ENCODE data around the gene DGKA. TPM values are rescaled to one million over a fixed set of nuclear protein-coding genes. Genes with fewer than 3 reads are reported as not detected.

Gene DGKA
- total RNA-seq, 4 donors from 2014 or later = 16.1 to 59.5 (median 23.3) TPM

GRCh38 chr12:55926738-55927587 is 4.0 kb upstream of the DGKA start:
- TF ChIP-seq, protein P1, sequence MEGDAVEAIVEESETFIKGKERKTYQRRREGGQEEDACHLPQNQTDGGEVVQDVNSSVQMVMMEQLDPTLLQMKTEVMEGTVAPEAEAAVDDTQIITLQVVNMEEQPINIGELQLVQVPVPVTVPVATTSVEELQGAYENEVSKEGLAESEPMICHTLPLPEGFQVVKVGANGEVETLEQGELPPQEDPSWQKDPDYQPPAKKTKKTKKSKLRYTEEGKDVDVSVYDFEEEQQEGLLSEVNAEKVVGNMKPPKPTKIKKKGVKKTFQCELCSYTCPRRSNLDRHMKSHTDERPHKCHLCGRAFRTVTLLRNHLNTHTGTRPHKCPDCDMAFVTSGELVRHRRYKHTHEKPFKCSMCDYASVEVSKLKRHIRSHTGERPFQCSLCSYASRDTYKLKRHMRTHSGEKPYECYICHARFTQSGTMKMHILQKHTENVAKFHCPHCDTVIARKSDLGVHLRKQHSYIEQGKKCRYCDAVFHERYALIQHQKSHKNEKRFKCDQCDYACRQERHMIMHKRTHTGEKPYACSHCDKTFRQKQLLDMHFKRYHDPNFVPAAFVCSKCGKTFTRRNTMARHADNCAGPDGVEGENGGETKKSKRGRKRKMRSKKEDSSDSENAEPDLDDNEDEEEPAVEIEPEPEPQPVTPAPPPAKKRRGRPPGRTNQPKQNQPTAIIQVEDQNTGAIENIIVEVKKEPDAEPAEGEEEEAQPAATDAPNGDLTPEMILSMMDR (IDR thresholded peaks at IDR 0.05; ENCODE audit: low read depth) = no peak

GRCh38 chr12:55927588-55928502 is 3.1 kb upstream of the DGKA start, which contains the start of gene PYM1:
Gene PYM1, minus strand, starts transcription at chr12:55927894. Its CDS starts 133 bp downstream, at chr12:55927761.
- TF ChIP-seq, protein P1 (IDR thresholded peaks at IDR 0.05; ENCODE audit: low read depth) = no peak

DNA sequence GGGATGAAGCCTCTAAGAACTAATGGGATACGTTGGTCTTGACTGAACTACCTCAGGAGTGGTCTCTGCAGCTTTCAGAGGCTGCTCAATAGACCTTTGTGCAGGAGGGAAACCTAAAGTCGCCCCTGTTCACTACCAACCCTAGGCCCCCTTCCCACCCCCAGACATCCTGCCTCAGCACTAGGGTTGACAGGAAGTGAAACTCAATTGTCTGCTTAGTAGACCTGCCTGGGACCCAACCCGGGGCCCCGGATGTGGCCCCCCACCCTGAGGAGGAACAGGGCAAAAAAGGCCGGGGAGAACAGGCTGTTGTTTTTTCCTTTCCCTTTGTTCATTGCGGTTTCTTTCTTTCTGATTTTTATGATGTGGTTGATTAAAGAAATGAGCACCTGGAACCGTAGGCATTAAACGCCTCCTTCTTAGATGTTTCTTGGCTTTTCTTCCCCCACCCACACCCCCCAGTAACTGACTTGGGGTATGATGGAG is 1.6 kb upstream of the DGKA start:
- TF ChIP-seq, protein P1 (IDR thresholded peaks at IDR 0.05; ENCODE audit: low read depth) = no peak

DNA sequence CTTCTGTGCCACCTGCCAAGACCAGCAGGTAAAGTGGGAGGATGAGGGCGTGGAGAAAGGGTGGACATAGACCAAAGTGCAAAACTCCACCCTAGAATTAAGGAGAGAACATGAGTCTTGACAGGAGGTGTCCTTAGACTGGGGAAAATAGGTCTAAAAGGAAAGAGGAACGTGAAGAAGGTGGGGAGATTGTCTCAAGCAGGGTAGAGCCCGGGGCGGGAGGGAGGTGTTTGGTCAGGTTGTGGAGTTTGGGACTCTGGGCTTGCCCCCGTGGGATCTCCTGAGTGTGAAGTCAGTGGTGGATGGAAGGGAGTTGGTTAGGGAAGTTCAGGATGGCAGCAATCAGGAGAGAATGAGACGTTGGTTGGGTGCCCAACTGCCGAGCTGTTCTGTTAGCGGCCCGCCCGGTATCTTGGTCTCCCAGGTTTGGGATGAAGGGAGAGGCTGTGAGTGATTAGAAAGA is 386 bp downstream of the DGKA start:
- TF ChIP-seq, protein P1 (IDR thresholded peaks at IDR 0.05; ENCODE audit: low read depth) = no peak

- TF ChIP-seq, protein P1 (IDR thresholded peaks at IDR 0.05; ENCODE audit: low read depth) = no peak
These were observed 1.0 kb downstream of the DGKA start for GRCh38 chr12:55931780-55932550.

DNA sequence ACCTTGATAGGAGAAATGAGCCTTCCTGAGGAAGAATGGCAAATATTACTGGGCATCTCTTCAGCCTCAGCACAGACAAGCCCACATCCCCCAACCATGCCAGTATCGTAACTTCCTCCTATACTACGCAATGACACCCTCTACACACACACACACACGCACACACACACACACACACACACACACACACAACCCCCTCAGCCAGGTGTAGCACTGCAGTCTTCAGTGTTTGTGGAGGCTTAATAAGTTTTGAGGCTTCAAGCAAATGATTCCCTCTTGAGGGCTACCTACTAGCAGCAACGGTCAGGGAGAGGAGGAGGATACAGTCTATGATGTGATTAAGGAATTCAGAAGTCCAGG is 1.6 kb downstream of the DGKA start:
- TF ChIP-seq, protein P1 (IDR thresholded peaks at IDR 0.05; ENCODE audit: low read depth) = no peak
